HEK293 (cell line): Measurements from ENCODE around the gene BUB3.

ENCODE experiments used
- FEZF1 ChIP-seq: fragments of 450-650 bp; formaldehyde crosslinking; IDR thresholded peaks from 2 replicates; pipeline ENCODE4 v1.5.1; 2016; ENCODE audit warnings: missing biosample characterization, missing genetic modification characterization
- GLIS2 ChIP-seq: fragments of 450-650 bp; formaldehyde crosslinking; IDR thresholded peaks from 2 replicates; pipeline ENCODE4 v1.5.1; 2016; ENCODE audit warnings: missing biosample characterization, missing genetic modification characterization
- HOXA7 ChIP-seq: sonication (generic); formaldehyde crosslinking; IDR thresholded peaks from 2 replicates; pipeline ENCODE4 v1.8.1; 2022; ENCODE audit warnings: missing genetic modification reagents, borderline replicate concordance
- IKZF3 ChIP-seq: fragments of 450-650 bp; IDR thresholded peaks from 2 replicates; pipeline ENCODE4 v1.5.0; 2018; ENCODE audit warnings: missing biosample characterization, mild to moderate bottlenecking, missing genetic modification characterization, moderate library complexity
- KLF10 ChIP-seq: fragments of 450-650 bp; IDR thresholded peaks from 2 replicates; pipeline ENCODE4 v1.5.1; 2018; ENCODE audit warnings: missing biosample characterization, mild to moderate bottlenecking, missing genetic modification characterization
- KLF16 ChIP-seq: fragments of 450-650 bp; formaldehyde crosslinking; IDR thresholded peaks from 2 replicates; pipeline ENCODE4 v1.5.1; 2017; ENCODE audit warnings: missing biosample characterization, missing genetic modification characterization
- SCRT2 ChIP-seq: fragments of 450-650 bp; formaldehyde crosslinking; IDR thresholded peaks from 2 replicates; pipeline ENCODE4 v1.5.1; 2016; ENCODE audit warnings: missing biosample characterization, missing genetic modification characterization
- SP7 ChIP-seq: fragments of 450-650 bp; formaldehyde crosslinking; IDR thresholded peaks from 2 replicates; pipeline ENCODE4 v1.5.1; 2016; ENCODE audit warnings: missing biosample characterization, missing genetic modification characterization
- YY1 ChIP-seq: fragments of 450-650 bp; formaldehyde crosslinking; IDR thresholded peaks from 2 replicates; pipeline ENCODE4 v1.5.1; 2018; ENCODE audit warnings: missing biosample characterization, missing genetic modification characterization
- ZBTB11 ChIP-seq: fragments of 450-650 bp; formaldehyde crosslinking; conservative IDR thresholded peaks from 2 replicates; pipeline ENCODE4 v1.5.1; 2016; ENCODE audit warnings: low read depth, missing biosample characterization, missing genetic modification characterization
- ZFP41 ChIP-seq: fragments of 450-650 bp; formaldehyde crosslinking; IDR thresholded peaks from 2 replicates; pipeline ENCODE4 v1.5.1; 2016; ENCODE audit warnings: missing biosample characterization, missing genetic modification characterization, borderline replicate concordance
- ZNF114 ChIP-seq: fragments of 450-650 bp; formaldehyde crosslinking; IDR thresholded peaks from 2 replicates; pipeline ENCODE4 v1.5.0; 2017; ENCODE audit warnings: missing biosample characterization, missing genetic modification characterization
- ZNF146 ChIP-seq: fragments of 450-650 bp; formaldehyde crosslinking; IDR thresholded peaks from 2 replicates; pipeline ENCODE4 v1.5.1; 2016; ENCODE audit warnings: missing biosample characterization, missing genetic modification characterization
- ZNF16 ChIP-seq: fragments of 450-650 bp; formaldehyde crosslinking; IDR thresholded peaks from 2 replicates; pipeline ENCODE4 v1.5.1; 2016; ENCODE audit warnings: low read depth, missing biosample characterization, missing genetic modification characterization
- ZNF18 ChIP-seq: fragments of 450-650 bp; formaldehyde crosslinking; IDR thresholded peaks from 2 replicates; pipeline ENCODE4 v1.5.1; 2016; ENCODE audit warnings: missing biosample characterization, missing genetic modification characterization
- ZNF221 ChIP-seq: fragments of 450-650 bp; formaldehyde crosslinking; IDR thresholded peaks from 2 replicates; pipeline ENCODE4 v1.5.1; 2017; ENCODE audit warnings: missing biosample characterization, missing genetic modification characterization, borderline replicate concordance
- ZNF23 ChIP-seq: fragments of 450-650 bp; formaldehyde crosslinking; IDR thresholded peaks from 2 replicates; pipeline ENCODE4 v1.5.1; 2016; ENCODE audit warnings: missing biosample characterization, missing genetic modification characterization, borderline replicate concordance
- ZNF248 ChIP-seq: fragments of 450-650 bp; formaldehyde crosslinking; IDR thresholded peaks from 2 replicates; pipeline ENCODE4 v1.5.1; 2017; ENCODE audit warnings: missing biosample characterization, missing genetic modification characterization
- ZNF26 ChIP-seq: fragments of 450-650 bp; formaldehyde crosslinking; IDR thresholded peaks from 2 replicates; pipeline ENCODE4 v1.5.1; 2016; ENCODE audit warnings: missing biosample characterization, missing genetic modification characterization
- ZNF280C ChIP-seq: fragments of 450-650 bp; formaldehyde crosslinking; IDR thresholded peaks from 2 replicates; pipeline ENCODE4 v1.5.1; 2016; ENCODE audit warnings: missing biosample characterization, missing genetic modification characterization
- ZNF37A ChIP-seq: fragments of 450-650 bp; IDR thresholded peaks from 2 replicates; pipeline ENCODE4 v1.5.1; 2018; ENCODE audit warnings: missing biosample characterization, missing genetic modification characterization
- ZNF501 ChIP-seq: fragments of 450-650 bp; formaldehyde crosslinking; IDR thresholded peaks from 2 replicates; pipeline ENCODE4 v1.5.1; 2016; ENCODE audit warnings: missing biosample characterization, missing genetic modification characterization
- ZNF510 ChIP-seq: fragments of 450-650 bp; formaldehyde crosslinking; IDR thresholded peaks from 2 replicates; pipeline ENCODE4 v1.5.1; 2018; ENCODE audit warnings: mild to moderate bottlenecking, missing genetic modification characterization, missing biosample characterization; ENCODE audit not compliant: insufficient replicate concordance
- ZNF518A ChIP-seq: fragments of 450-650 bp; formaldehyde crosslinking; conservative IDR thresholded peaks from 2 replicates; pipeline ENCODE4 v1.5.1; 2016; ENCODE audit warnings: low read depth, missing biosample characterization, missing genetic modification characterization
- ZNF571 ChIP-seq: fragments of 450-650 bp; formaldehyde crosslinking; IDR thresholded peaks from 2 replicates; pipeline ENCODE4 v1.5.0; 2017; ENCODE audit warnings: missing biosample characterization, missing genetic modification characterization
- ZNF585B ChIP-seq: fragments of 450-650 bp; formaldehyde crosslinking; IDR thresholded peaks from 2 replicates; pipeline ENCODE4 v1.5.1; 2016; ENCODE audit warnings: missing biosample characterization, missing genetic modification characterization
- ZNF621 ChIP-seq: fragments of 450-650 bp; formaldehyde crosslinking; IDR thresholded peaks from 2 replicates; pipeline ENCODE4 v1.5.1; 2017; ENCODE audit warnings: missing biosample characterization, missing genetic modification characterization

BUB3 gene

GRCh38 chr10:123135415-123136141, 18.6 kb upstream of the BUB3 start, which contains the start of gene HMX3 (continued):
- TF ChIP-seq ZBTB11 (tag by site-specific recombination) (peak; percentile 77), ZNF37A (no peak), ZNF248 (tag by site-specific recombination) (no peak), SCRT2 (tag by site-specific recombination) (no peak), ZNF518A (tag by site-specific recombination) (no peak), ZNF510 (tag by site-specific recombination) (no peak), ZNF501 (tag by site-specific recombination) (peak; percentile 41; the same call in 1 of the 2 replicates), KLF16 (tag by site-specific recombination) (no peak; the same call in 1 of the 2 replicates), FEZF1 (no peak), SP7 (0 out of 2 replicates have a peak, but pooled peaks have one; percentile 31), GLIS2 (tag by site-specific recombination) (peak; percentile 69; the same call in 1 of the 2 replicates), ZNF26 (tag by site-specific recombination) (no peak), IKZF3 (no peak), ZNF114 (tag by site-specific recombination) (no peak), ZNF18 (no peak), ZNF621 (no peak), ZNF146 (tag by site-specific recombination) (no peak), ZNF23 (no peak), ZFP41 (tag by site-specific recombination) (no peak), HOXA7 (CRISPR knock-in tag) (no peak), ZNF571 (no peak), KLF10 (no peak), ZNF221 (tag by site-specific recombination) (no peak), ZNF585B (tag by site-specific recombination) (no peak), ZNF16 (tag by site-specific recombination) (no peak), YY1 (tag by site-specific recombination) (no peak), ZNF280C (tag by site-specific recombination) (no peak)
